C4-2B (cell line): Measurements from ENCODE around the gene GPA33.

Experiments used
- CTCF ChIP-seq: fragments of 450-650 bp; conservative IDR thresholded peaks from 2 replicates; pipeline ENCODE4 v1.5.1; 2017; ENCODE audit warnings: mild to moderate bottlenecking
- ZFX ChIP-seq: fragments of 450-650 bp; IDR thresholded peaks from 2 replicates; pipeline ENCODE4 v1.6.1; 2017

GRCh38 chr1:167127236-167127635 lies 37.1 kb upstream of the GPA33 start:
- TF ChIP-seq CTCF: no peak
- TF ChIP-seq ZFX: no peak
